ENCODE measurements around the gene TAT. TPM values are rescaled to one million over a fixed set of nuclear protein-coding genes. Genes with fewer than 3 reads are reported as not detected.
A peak's percentile ranks its signal among the peaks of the same experiment; 100 is the strongest.

TAT gene
- total and polyA plus RNA-seq, 10 of the 15 experiments (the other 5 are each of a cell fraction or from before 2014, with no cell fraction given), result 0.01 to 0.44 (median 0.09) TPM; not detected in 4

- peak; percentile 58; the same call in 1 of the 2 replicates for TF ChIP-seq ZBTB40 (IDR thresholded peaks at IDR 0.05; ENCODE audit: borderline replicate concordance)
- TF ChIP-seq SUZ12 (IDR thresholded peaks at IDR 0.05; ENCODE audit: unreplicated experiment), result no peak
- TF ChIP-seq, protein P1, sequence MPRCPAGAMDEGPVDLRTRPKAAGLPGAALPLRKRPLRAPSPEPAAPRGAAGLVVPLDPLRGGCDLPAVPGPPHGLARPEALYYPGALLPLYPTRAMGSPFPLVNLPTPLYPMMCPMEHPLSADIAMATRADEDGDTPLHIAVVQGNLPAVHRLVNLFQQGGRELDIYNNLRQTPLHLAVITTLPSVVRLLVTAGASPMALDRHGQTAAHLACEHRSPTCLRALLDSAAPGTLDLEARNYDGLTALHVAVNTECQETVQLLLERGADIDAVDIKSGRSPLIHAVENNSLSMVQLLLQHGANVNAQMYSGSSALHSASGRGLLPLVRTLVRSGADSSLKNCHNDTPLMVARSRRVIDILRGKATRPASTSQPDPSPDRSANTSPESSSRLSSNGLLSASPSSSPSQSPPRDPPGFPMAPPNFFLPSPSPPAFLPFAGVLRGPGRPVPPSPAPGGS (IDR thresholded peaks at IDR 0.05; ENCODE audit: borderline replicate concordance, insufficient read depth, low read depth, low read length, poor library complexity, severe bottlenecking), result no peak
- no peak for TF ChIP-seq RFX5 (IDR thresholded peaks at IDR 0.05; ENCODE audit: low read depth, low read length)
- no peak for TF ChIP-seq RAD21 (IDR thresholded peaks at IDR 0.05; ENCODE audit: insufficient read depth, low read depth, low read length)
- TF ChIP-seq NKRF (conservative IDR thresholded peaks at IDR 0.05), result no peak
- TF ChIP-seq, protein P2, sequence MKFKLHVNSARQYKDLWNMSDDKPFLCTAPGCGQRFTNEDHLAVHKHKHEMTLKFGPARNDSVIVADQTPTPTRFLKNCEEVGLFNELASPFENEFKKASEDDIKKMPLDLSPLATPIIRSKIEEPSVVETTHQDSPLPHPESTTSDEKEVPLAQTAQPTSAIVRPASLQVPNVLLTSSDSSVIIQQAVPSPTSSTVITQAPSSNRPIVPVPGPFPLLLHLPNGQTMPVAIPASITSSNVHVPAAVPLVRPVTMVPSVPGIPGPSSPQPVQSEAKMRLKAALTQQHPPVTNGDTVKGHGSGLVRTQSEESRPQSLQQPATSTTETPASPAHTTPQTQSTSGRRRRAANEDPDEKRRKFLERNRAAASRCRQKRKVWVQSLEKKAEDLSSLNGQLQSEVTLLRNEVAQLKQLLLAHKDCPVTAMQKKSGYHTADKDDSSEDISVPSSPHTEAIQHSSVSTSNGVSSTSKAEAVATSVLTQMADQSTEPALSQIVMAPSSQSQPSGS (IDR thresholded peaks at IDR 0.05; ENCODE audit: low read length), result no peak
- TF ChIP-seq KDM1A (IDR thresholded peaks at IDR 0.05; ENCODE audit: borderline replicate concordance), result no peak
- no peak for TF ChIP-seq BRCA1 (IDR thresholded peaks at IDR 0.05; ENCODE audit: low read depth, low read length)
- no peak for TF ChIP-seq JUND (IDR thresholded peaks at IDR 0.05; ENCODE audit: low read depth, low read length)
- TF ChIP-seq RAD51 (IDR thresholded peaks at IDR 0.05), result no peak
- no peak for TF ChIP-seq CHD1 (IDR thresholded peaks at IDR 0.05; ENCODE audit: low read depth, low read length)
- no peak for TF ChIP-seq NR2C2 (IDR thresholded peaks at IDR 0.05; ENCODE audit: borderline replicate concordance, control insufficient read depth, insufficient read length, low read depth)
- TF ChIP-seq TARDBP (IDR thresholded peaks at IDR 0.05; ENCODE audit: borderline replicate concordance), result no peak
- TF ChIP-seq NFXL1 (IDR thresholded peaks at IDR 0.05; ENCODE audit: borderline replicate concordance), result no peak
- TF ChIP-seq BMI1 (IDR thresholded peaks at IDR 0.05; ENCODE audit: borderline replicate concordance), result peak; percentile 98
- TF ChIP-seq IKZF1 (conservative IDR thresholded peaks at IDR 0.05), result peak; percentile 95
- peak; percentile 56; the same call in 1 of the 2 replicates for TF ChIP-seq MXI1 (IDR thresholded peaks at IDR 0.05; ENCODE audit: low read depth, low read length)
- peak; percentile 67 to 70; a peak in 3 of 4 replicates for TF ChIP-seq IKZF2 (IDR thresholded peaks at IDR 0.05)
- TF ChIP-seq MEF2B (IDR thresholded peaks at IDR 0.05; ENCODE audit: partially characterized antibody, poor library complexity, severe bottlenecking), result peak; percentile 72
- TF ChIP-seq BCL11A (IDR thresholded peaks at IDR 0.05; ENCODE audit: low read depth, low read length), result no peak
- no peak for TF ChIP-seq ASH2L (IDR thresholded peaks at IDR 0.05; ENCODE audit: borderline replicate concordance, low read depth)
Measured at GRCh38 chr16:71564335-71564967, 12.4 kb downstream of the TAT start (continued).
